H9 (cell line): ENCODE data around the gene CCNL1. TPM values are rescaled to one million over a fixed set of nuclear protein-coding genes. Genes with fewer than 3 reads are reported as not detected.

Experiments
- DNase-seq: peaks from one replicate; pipeline ENCODE4 v3.0.0-alpha.2; 2017
- H2AFZ ChIP-seq: one replicate; pipeline ENCODE4 v1.6.1; 2013; ENCODE audit warnings: mild to moderate bottlenecking, low read length, control low read depth, moderate library complexity
- H2AK5ac ChIP-seq: 2 replicates; pipeline ENCODE4 v1.6.1; 2013; ENCODE audit warnings: low read length, control low read depth, mixed read lengths; ENCODE audit not compliant: insufficient read length
- H2BK120ac ChIP-seq: one replicate; pipeline ENCODE4 v1.6.1; 2013; ENCODE audit warnings: low read depth, mild to moderate bottlenecking, low read length, control low read depth, inconsistent platforms; ENCODE audit not compliant: poor library complexity, severe bottlenecking
- H2BK12ac ChIP-seq: 2 replicates; pipeline ENCODE4 v1.6.1; 2013; ENCODE audit warnings: low read length, control low read depth, mixed read lengths, low read depth; ENCODE audit not compliant: insufficient read length
- H2BK15ac ChIP-seq: 2 replicates; pipeline ENCODE4 v1.6.1; 2013; ENCODE audit warnings: low read depth, low read length, control low read depth
- H2BK20ac ChIP-seq: one replicate; pipeline ENCODE4 v1.6.1; 2013; ENCODE audit warnings: low read depth, mild to moderate bottlenecking, low read length, control low read depth, inconsistent platforms; ENCODE audit not compliant: poor library complexity, severe bottlenecking
- H2BK5ac ChIP-seq: 2 replicates; pipeline ENCODE4 v1.6.1; 2013; ENCODE audit warnings: low read length, control low read depth, mixed read lengths; ENCODE audit not compliant: insufficient read length
- H3K14ac ChIP-seq: 2 replicates; pipeline ENCODE4 v1.6.1; 2013; ENCODE audit warnings: low read length, control low read depth; ENCODE audit not compliant: insufficient read depth
- H3K18ac ChIP-seq: 2 replicates; pipeline ENCODE4 v1.6.1; 2013; ENCODE audit warnings: low read depth, mild to moderate bottlenecking, mixed read lengths, low read length, control low read depth; ENCODE audit not compliant: insufficient read length
- H3K23ac ChIP-seq: 2 replicates; pipeline ENCODE4 v1.6.1; 2013; ENCODE audit warnings: low read length, control low read depth, mixed read lengths, low read depth; ENCODE audit not compliant: insufficient read length
- H3K23me2 ChIP-seq: 2 replicates; pipeline ENCODE4 v1.6.1; 2013; ENCODE audit warnings: low read depth, mild to moderate bottlenecking, mixed read lengths, low read length, control low read depth; ENCODE audit not compliant: insufficient read length, poor library complexity, severe bottlenecking
- H3K27ac ChIP-seq: 2 replicates; pipeline ENCODE4 v1.5.1; 2013; ENCODE audit warnings: low read length, control low read depth, mixed read lengths, low read depth; ENCODE audit not compliant: insufficient read length
- H3K27me3 ChIP-seq: 2 replicates; pipeline ENCODE4 v1.6.1; 2013; ENCODE audit warnings: low read length, control low read depth, inconsistent platforms; ENCODE audit not compliant: insufficient read depth
- H3K4ac ChIP-seq: 2 replicates; pipeline ENCODE4 v1.6.1; 2013; ENCODE audit warnings: low read depth, mild to moderate bottlenecking, control low read depth, inconsistent platforms, low read length, moderate library complexity
- H3K4me1 ChIP-seq: 2 replicates; pipeline ENCODE4 v1.6.1; 2013; ENCODE audit warnings: low read length, control low read depth, inconsistent platforms; ENCODE audit not compliant: insufficient read depth
- H3K4me2 ChIP-seq: 2 replicates; pipeline ENCODE4 v1.6.1; 2013; ENCODE audit warnings: low read length, control low read depth, mixed read lengths; ENCODE audit not compliant: insufficient read length, insufficient read depth
- H3K56ac ChIP-seq: 2 replicates; pipeline ENCODE4 v1.6.1; 2013; ENCODE audit warnings: low read depth, mild to moderate bottlenecking, mixed read lengths, low read length, control low read depth; ENCODE audit not compliant: insufficient read length
- H3K79me1 ChIP-seq: 2 replicates; pipeline ENCODE4 v1.6.1; 2013; ENCODE audit warnings: low read depth, mild to moderate bottlenecking, moderate library complexity, low read length, control low read depth, inconsistent platforms; ENCODE audit not compliant: insufficient read depth, poor library complexity, severe bottlenecking
- H3K79me2 ChIP-seq: 2 replicates; pipeline ENCODE4 v1.6.1; 2013; ENCODE audit warnings: low read length, control low read depth, inconsistent platforms; ENCODE audit not compliant: insufficient read depth
- H3K9ac ChIP-seq: 2 replicates; pipeline ENCODE4 v1.6.1; 2013; ENCODE audit warnings: low read length, control low read depth, mixed read lengths; ENCODE audit not compliant: insufficient read length; ENCODE audit errors: extremely low read depth
- H3K9me3 ChIP-seq: one replicate; pipeline ENCODE4 v1.6.1; 2013; ENCODE audit warnings: low read depth, low read length, inconsistent platforms; ENCODE audit not compliant: control insufficient read depth
- H3T11ph ChIP-seq: one replicate; pipeline ENCODE4 v1.6.1; 2013; ENCODE audit warnings: mild to moderate bottlenecking, low read length, control low read depth, inconsistent platforms
- H4K20me1 ChIP-seq: one replicate; pipeline ENCODE4 v1.6.1; 2013; ENCODE audit not compliant: control insufficient read depth, insufficient read length, insufficient read depth
- H4K5ac ChIP-seq: 2 replicates; pipeline ENCODE4 v1.6.1; 2013; ENCODE audit warnings: low read depth, mild to moderate bottlenecking, mixed read lengths, low read length, control low read depth; ENCODE audit not compliant: insufficient read length
- H4K8ac ChIP-seq: replicated peaks from 2 replicates; pipeline ENCODE4 v1.6.1; 2013; ENCODE audit warnings: low read length, control low read depth, mixed read lengths, low read depth; ENCODE audit not compliant: insufficient read length
- H4K91ac ChIP-seq: 2 replicates; pipeline ENCODE4 v1.6.1; 2013; ENCODE audit warnings: low read depth, mild to moderate bottlenecking, moderate library complexity, mixed read lengths, low read length, control low read depth; ENCODE audit not compliant: insufficient read length
- H3K27ac Mint-ChIP-seq, 3 experiments: 2 replicates in 2 of 3; 3 replicates in 1 of 3; pipeline ENCODE4 v1.8.0; 2020 to 2021; ENCODE audit warnings: mixed read lengths in 3 of 3, mild to moderate bottlenecking in 1 of 3, moderate library complexity in 1 of 3
- H3K27me3 Mint-ChIP-seq: 2 replicates; pipeline ENCODE4 v1.8.0; 2021; ENCODE audit warnings: low read depth, mild to moderate bottlenecking, moderate library complexity, mixed read lengths
- H3K36me3 Mint-ChIP-seq, 3 experiments: 2 replicates in 2 of 3; 3 replicates in 1 of 3; pipeline ENCODE4 v1.8.0; 2020 to 2021; ENCODE audit warnings: low read depth in 3 of 3, mixed read lengths in 3 of 3; ENCODE audit not compliant: insufficient read depth in 1 of 3
- H3K4me1 Mint-ChIP-seq, 2 experiments: 2 replicates each; pipeline ENCODE4 v1.8.0; 2020; ENCODE audit warnings: mixed read lengths in 2 of 2
- H3K4me3 Mint-ChIP-seq, 2 experiments: 2 replicates in 1 of 2; 3 replicates in 1 of 2; pipeline ENCODE4 v1.8.0; 2020 to 2021; ENCODE audit warnings: mild to moderate bottlenecking in 2 of 2, mixed read lengths in 2 of 2, moderate library complexity in 1 of 2
- H3K9me3 Mint-ChIP-seq, 2 experiments: 2 replicates in 1 of 2; 3 replicates in 1 of 2; pipeline ENCODE4 v1.8.0; 2020; ENCODE audit warnings: mild to moderate bottlenecking in 2 of 2, mixed read lengths in 2 of 2, moderate library complexity in 1 of 2
- WGBS: extraction: QIAGEN DNeasy Blood & Tissue Kit; methylation state at CpG from one replicate; pipeline ENCODE4 v1.1.7; 2013; ENCODE audit warnings: missing lambda C conversion rate, low lambda C conversion rate, mixed read lengths; ENCODE audit not compliant: insufficient read length; ENCODE audit errors: extremely low coverage; 5-methylcytosine and 5-hydroxymethylcytosine counted together
- total RNA-seq: library from RNA; stranded (reverse); gene quantifications from 2 replicates; pipeline ENCODE4 v1.2.1, GENCODE V29; 2021
- TF ChIP-seq, protein P1 (sequence below): fragments of 200-600 bp; sonication (generic); conservative IDR thresholded peaks from 3 replicates; pipeline ENCODE4 v1.8.0; 2021; ENCODE audit warnings: antibody characterized with exemption, mild to moderate bottlenecking

Gene CCNL1
- total RNA-seq, 1 experiment from 2014 or later = 103 TPM

DNA sequence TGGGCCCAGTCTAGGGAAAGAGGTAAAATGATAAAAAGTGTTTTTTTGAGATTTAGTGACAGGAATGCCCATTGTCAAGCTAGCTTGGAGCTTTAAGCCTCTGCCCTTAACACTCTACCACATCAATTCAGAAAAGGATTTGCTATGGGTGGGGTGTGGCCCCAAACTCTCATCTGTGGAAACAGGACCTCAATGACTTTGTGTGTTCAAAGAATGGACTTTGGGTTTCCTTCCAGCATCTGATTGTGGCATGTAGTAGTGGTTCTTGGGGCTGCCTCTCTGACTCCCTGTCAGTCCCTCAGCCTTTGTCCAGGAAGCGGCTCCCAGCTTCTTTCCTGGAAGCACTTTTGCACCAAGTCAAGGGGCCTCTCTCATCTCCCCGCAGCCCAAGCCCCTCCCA, 56.1 kb downstream of the CCNL1 start:
- no peak overlapping the region for H2BK5ac ChIP-seq
- no peak overlapping the region for H3K18ac ChIP-seq
- no peak overlapping the region for H3K14ac ChIP-seq
- H2BK12ac ChIP-seq = no peak overlapping the region
- Mint-ChIP-seq H3K27me3 (peaks cover under 1% of the 10 kb centered on the region; the same call in 1 of the 2 replicates), H3K9me3 (0 out of 5 replicates have a peak, but pooled peaks cover 0 to 4% of the 10 kb centered on the region in 2 experiments), H3K4me1 (peaks cover 21 to 30% of the 10 kb centered on the region in 2 experiments), H3K4me3 (no peak overlapping the region), H3K27ac (no peak overlapping the region), H3K36me3 (no peaks in the 10 kb centered on the region)
- no peak overlapping the region for H2BK120ac ChIP-seq
- no peak overlapping the region for H2BK15ac ChIP-seq
- TF ChIP-seq, protein P1, sequence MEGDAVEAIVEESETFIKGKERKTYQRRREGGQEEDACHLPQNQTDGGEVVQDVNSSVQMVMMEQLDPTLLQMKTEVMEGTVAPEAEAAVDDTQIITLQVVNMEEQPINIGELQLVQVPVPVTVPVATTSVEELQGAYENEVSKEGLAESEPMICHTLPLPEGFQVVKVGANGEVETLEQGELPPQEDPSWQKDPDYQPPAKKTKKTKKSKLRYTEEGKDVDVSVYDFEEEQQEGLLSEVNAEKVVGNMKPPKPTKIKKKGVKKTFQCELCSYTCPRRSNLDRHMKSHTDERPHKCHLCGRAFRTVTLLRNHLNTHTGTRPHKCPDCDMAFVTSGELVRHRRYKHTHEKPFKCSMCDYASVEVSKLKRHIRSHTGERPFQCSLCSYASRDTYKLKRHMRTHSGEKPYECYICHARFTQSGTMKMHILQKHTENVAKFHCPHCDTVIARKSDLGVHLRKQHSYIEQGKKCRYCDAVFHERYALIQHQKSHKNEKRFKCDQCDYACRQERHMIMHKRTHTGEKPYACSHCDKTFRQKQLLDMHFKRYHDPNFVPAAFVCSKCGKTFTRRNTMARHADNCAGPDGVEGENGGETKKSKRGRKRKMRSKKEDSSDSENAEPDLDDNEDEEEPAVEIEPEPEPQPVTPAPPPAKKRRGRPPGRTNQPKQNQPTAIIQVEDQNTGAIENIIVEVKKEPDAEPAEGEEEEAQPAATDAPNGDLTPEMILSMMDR = no peak
- H2BK20ac ChIP-seq = no peak overlapping the region
- WGBS = no CpG with 5 or more reads among the region's 2 CpGs
- H3K23me2 ChIP-seq = no peaks in the 10 kb centered on the region
- H3K4ac ChIP-seq = no peak overlapping the region
- H4K20me1 ChIP-seq = no peaks in the 10 kb centered on the region
- H3K23ac ChIP-seq = no peak overlapping the region
- H3T11ph ChIP-seq = no peak overlapping the region
- H3K27ac ChIP-seq = no peak overlapping the region
- peaks cover 5% of the 10 kb centered on the region for H3K4me1 ChIP-seq
- no peaks in the 10 kb centered on the region for H3K79me2 ChIP-seq
- H4K91ac ChIP-seq = no peak overlapping the region
- H3K27me3 ChIP-seq = no peaks in the 10 kb centered on the region
- H2AK5ac ChIP-seq = no peak overlapping the region
- DNase-seq = no peak
- no peak overlapping the region for H3K4me2 ChIP-seq
- no peaks in the 10 kb centered on the region for H3K9me3 ChIP-seq
- no peak overlapping the region for H3K56ac ChIP-seq
- no peak overlapping the region for H4K8ac ChIP-seq
- no peak overlapping the region for H3K9ac ChIP-seq
- no peaks in the 10 kb centered on the region for H3K79me1 ChIP-seq
- no peak overlapping the region for H2AFZ ChIP-seq
- H4K5ac ChIP-seq = no peak overlapping the region
